ENCODE data around the gene AQP3. TPM values are rescaled to one million over a fixed set of nuclear protein-coding genes. Genes with fewer than 3 reads are reported as not detected.

The AQP3 gene
- total RNA-seq, 1 experiment from 2014 or later: 5.5 TPM

- Histone ChIP-seq H2AFZ (ENCODE audit: low read depth, low read length, poor library complexity, severe bottlenecking) (no peak overlapping the region), H3K79me2 (ENCODE audit: insufficient read depth, low read length) (no peaks in the 10 kb centered on the region), H3K9ac (ENCODE audit: low read length) (no peak overlapping the region), H3K4me2 (ENCODE audit: low read length) (no peak overlapping the region), H3K9me3 (ENCODE audit: control insufficient read depth in 1 of 2, insufficient read depth in 1 of 2, low read depth in 1 of 2, low read length in 2 of 2) (no peaks in the 10 kb centered on the region), H3K9me2 (ENCODE audit: insufficient read depth) (no peaks in the 10 kb centered on the region), H3K27me3 (ENCODE audit: insufficient read depth, low read length) (no peaks in the 10 kb centered on the region), H3K27ac (ENCODE audit: low read depth, low read length) (no peak overlapping the region), H3K4me3 (replicated peaks in 1 of 2; ENCODE audit: low read depth in 1 of 2, low read length in 2 of 2) (no peak overlapping the region), H3K36me3 (ENCODE audit: control insufficient read depth in 1 of 2, insufficient read depth in 2 of 2, low read length in 2 of 2) (no peaks in the 10 kb centered on the region), H3K4me1 (ENCODE audit: control insufficient read depth in 1 of 2, insufficient read depth in 2 of 2, low read length in 2 of 2) (no peaks in the 10 kb centered on the region), H4K20me1 (ENCODE audit: insufficient read depth) (no peaks in the 10 kb centered on the region)
- ChIA-PET CTCF (no interaction called here), RAD21 (ENCODE audit: low non-redundant PET in 1 of 2, low total read pairs in 2 of 2, uncharacterized antibody in 2 of 2, unreplicated experiment in 2 of 2) (no interaction called here), POLR2A (no interaction called here)
- no peak for ATAC-seq
- intact Hi-C loops (cut with micrococcal nuclease): no loop called here
- no TSS peak for BruUV-seq (replicated peaks)
- TF ChIP-seq FOSL1 (IDR thresholded peaks at IDR 0.05; ENCODE audit: low read depth): no peak
- TF ChIP-seq TCF7L2 (IDR thresholded peaks at IDR 0.05; ENCODE audit: borderline replicate concordance, extremely low read depth, insufficient read depth, insufficient read length): no peak
- TF ChIP-seq MAX (IDR thresholded peaks at IDR 0.05): no peak
- no peak for TF ChIP-seq ATF3 (IDR thresholded peaks at IDR 0.05)
- no peak for TF ChIP-seq RAD21 (IDR thresholded peaks at IDR 0.05; ENCODE audit: low read depth)
- TF ChIP-seq ELF1 (IDR thresholded peaks at IDR 0.05; ENCODE audit: borderline replicate concordance, low read depth): no peak
- no peak for TF ChIP-seq SRF (IDR thresholded peaks at IDR 0.05; ENCODE audit: low read depth)
- no peak for TF ChIP-seq CBX3 (IDR thresholded peaks at IDR 0.05; ENCODE audit: low read depth)
- no peak for TF ChIP-seq CTCF (IDR thresholded peaks at IDR 0.05 in 2 of 3, conservative IDR thresholded peaks at IDR 0.05 in 1 of 3; ENCODE audit: borderline replicate concordance in 1 of 3, insufficient read depth in 1 of 3, low read depth in 2 of 3, low read length in 2 of 3)
- TF ChIP-seq EZH2 (IDR thresholded peaks at IDR 0.05): no peak
- no peak for TF ChIP-seq POLR2A (IDR thresholded peaks at IDR 0.05; ENCODE audit: borderline replicate concordance, extremely low read depth, insufficient read depth, insufficient read length)
- no peak for TF ChIP-seq SIN3A (IDR thresholded peaks at IDR 0.05; ENCODE audit: low read depth)
- TF ChIP-seq ZFX (IDR thresholded peaks at IDR 0.05): no peak
- TF ChIP-seq ZNF274 (IDR thresholded peaks at IDR 0.05; ENCODE audit: low read depth, low read length): no peak
- TF ChIP-seq POLR2AphosphoS5 (IDR thresholded peaks at IDR 0.05; ENCODE audit: low read depth, low read length): no peak
- TF ChIP-seq EZH2phosphoT487 (IDR thresholded peaks at IDR 0.05; ENCODE audit: borderline replicate concordance): no peak
- DNase-seq (ENCODE audit: low read depth, low spot score): no peak
These were observed 33.6 kb upstream of the AQP3 start for GRCh38 chr9:33480976-33481375.
